GM12801 (cell line): ENCODE measurements around the gene H2BK1.

Experiments
- TF ChIP-seq, protein P1 (sequence below): IDR thresholded peaks from one replicate; pipeline ENCODE4 v1.5.1; 2011; ENCODE audit warnings: control low read depth; ENCODE audit not compliant: insufficient read length; ENCODE audit errors: extremely low read depth

Gene H2BK1

DNA sequence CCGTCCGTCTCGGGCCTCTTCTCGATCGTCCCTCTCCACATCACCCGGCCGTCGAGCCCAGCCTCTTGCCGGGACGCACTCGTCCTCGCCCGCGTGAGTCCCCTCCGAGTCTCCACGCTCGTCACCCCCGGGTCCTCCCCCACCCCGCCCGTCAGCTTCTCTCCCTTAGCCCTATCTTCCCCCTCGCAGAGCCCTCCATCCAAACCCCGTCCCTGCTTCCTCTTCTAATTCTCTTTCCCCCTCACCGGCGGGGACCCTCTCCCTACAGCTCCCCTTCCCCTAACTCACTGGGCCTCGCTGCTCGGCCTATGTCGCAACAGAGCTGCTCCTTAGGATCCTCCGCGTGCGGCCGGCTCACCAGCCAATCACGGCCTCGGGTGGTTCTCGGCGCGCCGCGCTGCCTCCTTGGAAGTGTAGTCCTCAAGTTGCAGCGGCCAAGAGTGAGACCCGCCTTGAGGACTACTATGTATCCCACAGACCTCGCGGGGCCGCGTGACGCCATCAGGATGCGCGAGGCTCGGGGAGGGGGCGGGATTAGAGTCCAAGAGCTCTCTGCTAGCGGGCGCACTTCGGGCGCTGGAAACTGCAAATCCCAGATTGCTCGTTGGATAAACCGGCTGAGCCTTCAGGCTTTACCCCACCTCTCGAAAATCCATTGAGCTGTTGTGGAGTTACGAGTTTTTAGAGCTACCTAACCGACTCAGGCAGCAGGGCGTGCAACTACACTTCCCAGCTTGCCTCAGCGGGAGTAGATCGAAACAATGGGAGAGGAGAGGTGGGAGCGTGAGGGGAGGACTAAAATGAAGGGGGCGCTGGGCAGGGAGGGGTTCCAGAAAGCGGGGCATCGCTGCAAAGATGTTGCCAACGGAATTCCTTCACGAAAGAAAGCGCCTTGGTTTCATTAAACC is 16.8 kb upstream of the H2BK1 start, which contains the start of gene ABCF2:
TSS of gene ABCF2 (minus strand) at position 331 of the 908 bp plus-strand sequence. CDS start 747 bp downstream, outside the sequence.
- TF ChIP-seq, protein P1, sequence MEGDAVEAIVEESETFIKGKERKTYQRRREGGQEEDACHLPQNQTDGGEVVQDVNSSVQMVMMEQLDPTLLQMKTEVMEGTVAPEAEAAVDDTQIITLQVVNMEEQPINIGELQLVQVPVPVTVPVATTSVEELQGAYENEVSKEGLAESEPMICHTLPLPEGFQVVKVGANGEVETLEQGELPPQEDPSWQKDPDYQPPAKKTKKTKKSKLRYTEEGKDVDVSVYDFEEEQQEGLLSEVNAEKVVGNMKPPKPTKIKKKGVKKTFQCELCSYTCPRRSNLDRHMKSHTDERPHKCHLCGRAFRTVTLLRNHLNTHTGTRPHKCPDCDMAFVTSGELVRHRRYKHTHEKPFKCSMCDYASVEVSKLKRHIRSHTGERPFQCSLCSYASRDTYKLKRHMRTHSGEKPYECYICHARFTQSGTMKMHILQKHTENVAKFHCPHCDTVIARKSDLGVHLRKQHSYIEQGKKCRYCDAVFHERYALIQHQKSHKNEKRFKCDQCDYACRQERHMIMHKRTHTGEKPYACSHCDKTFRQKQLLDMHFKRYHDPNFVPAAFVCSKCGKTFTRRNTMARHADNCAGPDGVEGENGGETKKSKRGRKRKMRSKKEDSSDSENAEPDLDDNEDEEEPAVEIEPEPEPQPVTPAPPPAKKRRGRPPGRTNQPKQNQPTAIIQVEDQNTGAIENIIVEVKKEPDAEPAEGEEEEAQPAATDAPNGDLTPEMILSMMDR, result no peak

DNA sequence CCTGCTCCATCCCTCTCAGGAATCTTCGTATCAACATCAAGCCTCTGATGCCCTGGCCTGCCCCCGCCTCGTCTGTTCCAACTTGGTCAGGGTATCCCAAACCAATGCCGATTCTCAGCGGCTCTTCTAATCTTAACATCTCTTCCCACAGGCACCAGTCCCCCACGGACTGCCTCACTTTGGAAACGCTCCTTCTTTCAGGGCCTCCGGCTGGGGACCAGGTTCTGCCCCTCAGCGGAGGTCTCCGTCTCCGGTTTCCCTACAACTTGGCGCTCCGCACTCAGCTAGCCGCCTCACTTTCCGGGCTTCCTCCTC is 16.2 kb upstream of the H2BK1 start:
- TF ChIP-seq, protein P1, result no peak

DNA sequence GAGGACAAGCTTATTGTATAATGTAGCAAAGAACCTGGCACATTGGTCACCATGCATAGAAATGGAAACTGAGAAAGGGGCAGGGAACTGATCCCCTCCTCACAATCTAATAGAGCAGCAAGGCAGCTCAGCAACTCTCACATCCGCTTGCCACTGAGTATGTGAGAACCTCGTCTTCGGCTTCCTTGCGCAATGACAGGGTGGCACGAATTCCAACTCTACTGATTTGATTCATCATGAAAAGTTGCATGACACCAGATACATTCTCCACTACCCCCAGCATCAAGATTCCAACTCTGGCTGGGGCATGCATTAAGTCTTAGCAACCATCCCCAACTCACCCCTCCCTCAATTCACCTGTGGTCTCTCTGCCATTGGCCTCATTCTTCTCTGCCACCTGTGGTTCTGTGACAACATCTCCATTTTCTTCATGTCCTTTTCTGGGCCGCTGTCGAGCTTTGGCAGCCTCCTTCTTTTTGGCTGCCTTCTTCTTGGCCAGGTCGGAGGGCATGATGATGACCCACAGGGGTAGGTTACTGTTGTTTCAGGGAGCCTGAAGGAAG is 15.7 kb upstream of the H2BK1 start:
- TF ChIP-seq, protein P1, result no peak

DNA sequence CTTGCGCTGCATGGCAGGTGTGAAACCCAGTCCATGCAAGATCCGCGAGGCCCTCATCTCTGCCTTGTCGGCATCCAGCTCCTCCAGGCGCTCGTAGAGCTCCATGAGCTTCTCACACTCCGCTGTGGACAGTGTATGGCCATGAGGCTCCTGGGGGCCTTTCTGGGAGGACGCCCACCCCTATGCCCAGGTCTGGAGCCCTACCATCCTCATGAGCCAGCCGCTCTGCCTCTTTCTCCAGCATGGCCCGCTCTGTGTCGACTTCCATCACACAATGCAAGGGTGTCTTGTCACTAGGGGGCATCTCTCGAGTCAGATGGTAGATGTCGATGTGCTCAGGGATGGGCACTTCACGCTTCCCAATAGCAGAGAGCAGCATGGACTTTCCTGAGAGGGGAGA is 13.4 kb upstream of the H2BK1 start:
- TF ChIP-seq, protein P1, result no peak

DNA sequence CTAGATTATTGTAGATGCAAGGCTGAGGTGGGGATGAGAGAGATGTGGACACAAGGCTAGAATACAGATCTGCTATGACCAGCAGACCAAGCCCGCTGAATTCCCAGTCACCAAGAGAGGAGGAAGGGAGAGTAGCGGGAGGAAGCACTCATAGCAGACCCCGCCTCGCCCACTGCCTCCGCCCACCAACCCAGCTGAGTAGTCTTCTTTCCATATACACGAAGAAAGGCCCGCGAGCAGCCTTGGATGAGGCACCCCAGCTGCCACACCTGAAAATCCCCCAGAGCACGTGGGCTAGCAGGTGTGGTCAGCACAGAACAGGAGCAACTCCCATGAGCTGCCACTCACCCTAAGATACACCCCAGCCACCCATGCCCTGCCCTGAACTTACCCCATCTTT is 7.9 kb upstream of the H2BK1 start:
- TF ChIP-seq, protein P1, result no peak

DNA sequence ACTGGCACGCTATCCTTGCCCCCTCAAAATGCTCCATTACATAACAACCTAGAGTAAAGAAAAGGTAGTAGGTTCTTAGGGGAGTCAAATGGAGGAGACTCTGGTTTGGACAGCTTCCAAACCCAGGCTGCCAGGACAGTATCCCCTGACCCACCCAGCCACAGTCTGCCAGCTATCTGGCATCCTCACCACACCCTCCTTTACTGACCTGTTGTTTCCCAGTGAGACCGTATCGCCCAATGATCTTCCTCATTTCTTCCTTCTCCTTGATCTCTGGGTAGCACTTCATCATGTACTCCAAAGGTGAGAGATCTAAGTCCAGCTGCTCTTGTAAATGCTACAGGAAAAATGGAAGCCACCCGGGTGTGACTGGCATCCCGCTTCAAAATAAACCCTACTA is 5.1 kb upstream of the H2BK1 start:
- TF ChIP-seq, protein P1, result no peak

DNA sequence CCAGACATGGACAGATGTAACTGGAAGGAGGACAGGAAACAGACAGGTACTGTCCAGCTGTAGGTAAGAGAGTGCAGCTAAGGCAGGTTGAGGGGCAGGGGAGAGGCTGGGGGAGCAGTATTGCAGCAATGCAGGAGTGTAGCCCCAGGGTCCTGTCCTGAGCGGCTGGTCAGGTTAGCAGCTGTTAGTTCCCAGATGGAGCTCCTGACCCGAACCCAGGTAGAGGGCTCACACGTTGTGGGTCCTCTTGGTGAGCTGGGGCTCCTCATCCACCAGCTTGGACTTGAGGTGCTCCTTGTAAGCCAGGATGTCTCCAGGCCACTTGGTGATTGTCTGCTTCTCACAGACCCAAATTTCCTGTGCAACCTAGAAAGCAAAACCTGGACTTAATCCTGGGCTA is 3.5 kb upstream of the H2BK1 start:
- TF ChIP-seq, protein P1, result no peak
